H9 (cell line): Measurements from ENCODE around the gene FEZF1. TPM values are rescaled to one million over a fixed set of nuclear protein-coding genes. Genes with fewer than 3 reads are reported as not detected.

Experiments used
- DNase-seq: peaks from one replicate; pipeline ENCODE4 v3.0.0-alpha.2; 2017
- H2AFZ ChIP-seq: one replicate; pipeline ENCODE4 v1.6.1; 2013; ENCODE audit warnings: mild to moderate bottlenecking, low read length, control low read depth, moderate library complexity
- H2AK5ac ChIP-seq: 2 replicates; pipeline ENCODE4 v1.6.1; 2013; ENCODE audit warnings: low read length, control low read depth, mixed read lengths; ENCODE audit not compliant: insufficient read length
- H2BK120ac ChIP-seq: one replicate; pipeline ENCODE4 v1.6.1; 2013; ENCODE audit warnings: low read depth, mild to moderate bottlenecking, low read length, control low read depth, inconsistent platforms; ENCODE audit not compliant: poor library complexity, severe bottlenecking
- H2BK12ac ChIP-seq: 2 replicates; pipeline ENCODE4 v1.6.1; 2013; ENCODE audit warnings: low read length, control low read depth, mixed read lengths, low read depth; ENCODE audit not compliant: insufficient read length
- H2BK15ac ChIP-seq: 2 replicates; pipeline ENCODE4 v1.6.1; 2013; ENCODE audit warnings: low read depth, low read length, control low read depth
- H2BK20ac ChIP-seq: one replicate; pipeline ENCODE4 v1.6.1; 2013; ENCODE audit warnings: low read depth, mild to moderate bottlenecking, low read length, control low read depth, inconsistent platforms; ENCODE audit not compliant: poor library complexity, severe bottlenecking
- H2BK5ac ChIP-seq: 2 replicates; pipeline ENCODE4 v1.6.1; 2013; ENCODE audit warnings: low read length, control low read depth, mixed read lengths; ENCODE audit not compliant: insufficient read length
- H3K14ac ChIP-seq: 2 replicates; pipeline ENCODE4 v1.6.1; 2013; ENCODE audit warnings: low read length, control low read depth; ENCODE audit not compliant: insufficient read depth
- H3K18ac ChIP-seq: 2 replicates; pipeline ENCODE4 v1.6.1; 2013; ENCODE audit warnings: low read depth, mild to moderate bottlenecking, mixed read lengths, low read length, control low read depth; ENCODE audit not compliant: insufficient read length
- H3K23ac ChIP-seq: 2 replicates; pipeline ENCODE4 v1.6.1; 2013; ENCODE audit warnings: low read length, control low read depth, mixed read lengths, low read depth; ENCODE audit not compliant: insufficient read length
- H3K23me2 ChIP-seq: 2 replicates; pipeline ENCODE4 v1.6.1; 2013; ENCODE audit warnings: low read depth, mild to moderate bottlenecking, mixed read lengths, low read length, control low read depth; ENCODE audit not compliant: insufficient read length, poor library complexity, severe bottlenecking
- H3K27ac ChIP-seq: 2 replicates; pipeline ENCODE4 v1.5.1; 2013; ENCODE audit warnings: low read length, control low read depth, mixed read lengths, low read depth; ENCODE audit not compliant: insufficient read length
- H3K27me3 ChIP-seq: 2 replicates; pipeline ENCODE4 v1.6.1; 2013; ENCODE audit warnings: low read length, control low read depth, inconsistent platforms; ENCODE audit not compliant: insufficient read depth
- H3K4ac ChIP-seq: 2 replicates; pipeline ENCODE4 v1.6.1; 2013; ENCODE audit warnings: low read depth, mild to moderate bottlenecking, control low read depth, inconsistent platforms, low read length, moderate library complexity
- H3K4me1 ChIP-seq: 2 replicates; pipeline ENCODE4 v1.6.1; 2013; ENCODE audit warnings: low read length, control low read depth, inconsistent platforms; ENCODE audit not compliant: insufficient read depth
- H3K4me2 ChIP-seq: 2 replicates; pipeline ENCODE4 v1.6.1; 2013; ENCODE audit warnings: low read length, control low read depth, mixed read lengths; ENCODE audit not compliant: insufficient read length, insufficient read depth
- H3K56ac ChIP-seq: 2 replicates; pipeline ENCODE4 v1.6.1; 2013; ENCODE audit warnings: low read depth, mild to moderate bottlenecking, mixed read lengths, low read length, control low read depth; ENCODE audit not compliant: insufficient read length
- H3K79me1 ChIP-seq: 2 replicates; pipeline ENCODE4 v1.6.1; 2013; ENCODE audit warnings: low read depth, mild to moderate bottlenecking, moderate library complexity, low read length, control low read depth, inconsistent platforms; ENCODE audit not compliant: insufficient read depth, poor library complexity, severe bottlenecking
- H3K79me2 ChIP-seq: 2 replicates; pipeline ENCODE4 v1.6.1; 2013; ENCODE audit warnings: low read length, control low read depth, inconsistent platforms; ENCODE audit not compliant: insufficient read depth
- H3K9ac ChIP-seq: 2 replicates; pipeline ENCODE4 v1.6.1; 2013; ENCODE audit warnings: low read length, control low read depth, mixed read lengths; ENCODE audit not compliant: insufficient read length; ENCODE audit errors: extremely low read depth
- H3K9me3 ChIP-seq: one replicate; pipeline ENCODE4 v1.6.1; 2013; ENCODE audit warnings: low read depth, low read length, inconsistent platforms; ENCODE audit not compliant: control insufficient read depth
- H3T11ph ChIP-seq: one replicate; pipeline ENCODE4 v1.6.1; 2013; ENCODE audit warnings: mild to moderate bottlenecking, low read length, control low read depth, inconsistent platforms
- H4K20me1 ChIP-seq: one replicate; pipeline ENCODE4 v1.6.1; 2013; ENCODE audit not compliant: control insufficient read depth, insufficient read length, insufficient read depth
- H4K5ac ChIP-seq: 2 replicates; pipeline ENCODE4 v1.6.1; 2013; ENCODE audit warnings: low read depth, mild to moderate bottlenecking, mixed read lengths, low read length, control low read depth; ENCODE audit not compliant: insufficient read length
- H4K8ac ChIP-seq: replicated peaks from 2 replicates; pipeline ENCODE4 v1.6.1; 2013; ENCODE audit warnings: low read length, control low read depth, mixed read lengths, low read depth; ENCODE audit not compliant: insufficient read length
- H4K91ac ChIP-seq: 2 replicates; pipeline ENCODE4 v1.6.1; 2013; ENCODE audit warnings: low read depth, mild to moderate bottlenecking, moderate library complexity, mixed read lengths, low read length, control low read depth; ENCODE audit not compliant: insufficient read length
- H3K27ac Mint-ChIP-seq, 3 experiments: 2 replicates in 2 of 3; 3 replicates in 1 of 3; pipeline ENCODE4 v1.8.0; 2020 to 2021; ENCODE audit warnings: mixed read lengths in 3 of 3, mild to moderate bottlenecking in 1 of 3, moderate library complexity in 1 of 3
- H3K27me3 Mint-ChIP-seq: 2 replicates; pipeline ENCODE4 v1.8.0; 2021; ENCODE audit warnings: low read depth, mild to moderate bottlenecking, moderate library complexity, mixed read lengths
- H3K36me3 Mint-ChIP-seq, 3 experiments: 2 replicates in 2 of 3; 3 replicates in 1 of 3; pipeline ENCODE4 v1.8.0; 2020 to 2021; ENCODE audit warnings: low read depth in 3 of 3, mixed read lengths in 3 of 3; ENCODE audit not compliant: insufficient read depth in 1 of 3
- H3K4me1 Mint-ChIP-seq, 2 experiments: 2 replicates each; pipeline ENCODE4 v1.8.0; 2020; ENCODE audit warnings: mixed read lengths in 2 of 2
- H3K4me3 Mint-ChIP-seq, 2 experiments: 2 replicates in 1 of 2; 3 replicates in 1 of 2; pipeline ENCODE4 v1.8.0; 2020 to 2021; ENCODE audit warnings: mild to moderate bottlenecking in 2 of 2, mixed read lengths in 2 of 2, moderate library complexity in 1 of 2
- H3K9me3 Mint-ChIP-seq, 2 experiments: 2 replicates in 1 of 2; 3 replicates in 1 of 2; pipeline ENCODE4 v1.8.0; 2020; ENCODE audit warnings: mild to moderate bottlenecking in 2 of 2, mixed read lengths in 2 of 2, moderate library complexity in 1 of 2
- WGBS: extraction: QIAGEN DNeasy Blood & Tissue Kit; methylation state at CpG from one replicate; pipeline ENCODE4 v1.1.7; 2013; ENCODE audit warnings: missing lambda C conversion rate, low lambda C conversion rate, mixed read lengths; ENCODE audit not compliant: insufficient read length; ENCODE audit errors: extremely low coverage; 5-methylcytosine and 5-hydroxymethylcytosine counted together
- total RNA-seq: library from RNA; stranded (reverse); gene quantifications from 2 replicates; pipeline ENCODE4 v1.2.1, GENCODE V29; 2021
- TF ChIP-seq, protein P1 (sequence below): fragments of 200-600 bp; sonication (generic); conservative IDR thresholded peaks from 3 replicates; pipeline ENCODE4 v1.8.0; 2021; ENCODE audit warnings: antibody characterized with exemption, mild to moderate bottlenecking

The FEZF1 gene
- total RNA-seq, 1 experiment from 2014 or later, result 37.8 TPM

DNA sequence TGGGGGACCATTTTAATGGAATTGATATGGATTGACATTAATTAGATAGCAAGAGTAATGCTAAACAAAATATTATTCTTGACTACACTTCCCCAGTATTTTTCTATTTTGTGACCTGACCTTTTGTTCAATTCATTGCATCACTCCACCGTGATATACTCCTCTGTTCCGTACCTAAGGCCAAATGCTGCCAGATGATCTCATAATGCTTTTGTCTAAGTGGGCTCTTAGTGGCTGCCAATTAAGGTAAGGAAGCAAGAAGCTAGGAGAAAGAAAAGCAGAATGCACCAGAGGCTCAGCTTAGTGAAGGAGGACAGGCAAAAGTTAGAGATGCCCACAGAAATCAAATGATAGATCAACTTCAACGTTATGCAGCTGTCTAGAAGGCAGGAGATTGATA, 36.4 kb downstream of the FEZF1 start:
- H3K4me3 Mint-ChIP-seq, result no peak overlapping the region
- WGBS, result no CpG with 5 or more reads among the region's 3 CpGs
- H3K56ac ChIP-seq, result no peak overlapping the region
- TF ChIP-seq, protein P1, sequence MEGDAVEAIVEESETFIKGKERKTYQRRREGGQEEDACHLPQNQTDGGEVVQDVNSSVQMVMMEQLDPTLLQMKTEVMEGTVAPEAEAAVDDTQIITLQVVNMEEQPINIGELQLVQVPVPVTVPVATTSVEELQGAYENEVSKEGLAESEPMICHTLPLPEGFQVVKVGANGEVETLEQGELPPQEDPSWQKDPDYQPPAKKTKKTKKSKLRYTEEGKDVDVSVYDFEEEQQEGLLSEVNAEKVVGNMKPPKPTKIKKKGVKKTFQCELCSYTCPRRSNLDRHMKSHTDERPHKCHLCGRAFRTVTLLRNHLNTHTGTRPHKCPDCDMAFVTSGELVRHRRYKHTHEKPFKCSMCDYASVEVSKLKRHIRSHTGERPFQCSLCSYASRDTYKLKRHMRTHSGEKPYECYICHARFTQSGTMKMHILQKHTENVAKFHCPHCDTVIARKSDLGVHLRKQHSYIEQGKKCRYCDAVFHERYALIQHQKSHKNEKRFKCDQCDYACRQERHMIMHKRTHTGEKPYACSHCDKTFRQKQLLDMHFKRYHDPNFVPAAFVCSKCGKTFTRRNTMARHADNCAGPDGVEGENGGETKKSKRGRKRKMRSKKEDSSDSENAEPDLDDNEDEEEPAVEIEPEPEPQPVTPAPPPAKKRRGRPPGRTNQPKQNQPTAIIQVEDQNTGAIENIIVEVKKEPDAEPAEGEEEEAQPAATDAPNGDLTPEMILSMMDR, result no peak
- H2BK15ac ChIP-seq, result no peak overlapping the region
- H3K9me3 ChIP-seq, result no peaks in the 10 kb centered on the region
- no peak overlapping the region for H3K27ac ChIP-seq
- H3K27me3 ChIP-seq, result no peaks in the 10 kb centered on the region
- no peak for DNase-seq
- H4K8ac ChIP-seq, result no peak overlapping the region
- peaks cover 6% of the 10 kb centered on the region for H3K4me1 ChIP-seq
- no peaks in the 10 kb centered on the region for H3K79me1 ChIP-seq
- H4K5ac ChIP-seq, result no peak overlapping the region
- H3K4me1 Mint-ChIP-seq, result peaks cover 6% of the 10 kb centered on the region in 2 experiments; a peak in 3 of 4 replicates
- no peak overlapping the region for H3K4ac ChIP-seq
- no peak overlapping the region for H2AFZ ChIP-seq
- no peak overlapping the region for H2BK5ac ChIP-seq
- H3K79me2 ChIP-seq, result no peaks in the 10 kb centered on the region
- no peak overlapping the region for H3K14ac ChIP-seq
- no peak overlapping the region for H3K23ac ChIP-seq
- no peaks in the 10 kb centered on the region; a peak in 1 of 7 replicates for H3K36me3 Mint-ChIP-seq
- H2BK20ac ChIP-seq, result no peak overlapping the region
- no peak overlapping the region for H4K91ac ChIP-seq
- H3K9me3 Mint-ChIP-seq, result peaks cover 0 to 2% of the 10 kb centered on the region in 2 experiments; a peak in 1 of 5 replicates
- no peak overlapping the region for H2AK5ac ChIP-seq
- no peak overlapping the region for H2BK120ac ChIP-seq
- no peak overlapping the region for H2BK12ac ChIP-seq
- H3K23me2 ChIP-seq, result no peaks in the 10 kb centered on the region
- H3K18ac ChIP-seq, result no peak overlapping the region
- no peaks in the 10 kb centered on the region for H3K27me3 Mint-ChIP-seq
- H4K20me1 ChIP-seq, result no peaks in the 10 kb centered on the region
- no peak overlapping the region for H3K9ac ChIP-seq
- H3K27ac Mint-ChIP-seq, result no peak overlapping the region
- no peak overlapping the region for H3T11ph ChIP-seq
- H3K4me2 ChIP-seq, result no peak overlapping the region
